ENCODE results near the gene SLC2A4RG.

GRCh38 chr20:63782521-63782971 is 43.0 kb downstream of the SLC2A4RG start:
- TF ChIP-seq CTCF (IDR thresholded peaks at IDR 0.05), result no peak
- TF ChIP-seq EP300 (IDR thresholded peaks at IDR 0.05), result no peak
